ENCODE measurements around the gene PPP1R1B.

- TF ChIP-seq POLR2AphosphoS5 (IDR thresholded peaks at IDR 0.05; ENCODE audit: low read depth, low read length) (no peak), POLR2A (IDR thresholded peaks at IDR 0.05; ENCODE audit: low read depth, low read length) (no peak), TAF1 (IDR thresholded peaks at IDR 0.05; ENCODE audit: borderline replicate concordance, low read depth, low read length) (no peak)
Observed at GRCh38 chr17:39614545-39615157, 12.1 kb upstream of the PPP1R1B start.

All from GM12892 (cell line).